HG03103 (cell line): Measurements from ENCODE around the gene CCDC121.

Experiments used
- ATAC-seq: cut with Tn5 transposase; IDR thresholded peaks from one replicate; pipeline ENCODE4 v1.9.1; 2021; ENCODE audit warnings: low read depth; ENCODE audit not compliant: unreplicated experiment

The CCDC121 gene

GRCh38 chr2:27583390-27583915, 45.4 kb downstream of the CCDC121 start:
- ATAC-seq = no peak

- peak; percentile 73 for ATAC-seq
Measured at GRCh38 chr2:27582695-27583389, 46.0 kb downstream of the CCDC121 start, which contains the start of gene ZNF512. TSS of gene ZNF512 (plus strand) at chr2:27583042. CDS start at chr2:27583113, 71 bp downstream.

GRCh38 chr2:27582129-27582694, 46.6 kb downstream of the CCDC121 start:
- no peak for ATAC-seq

GRCh38 chr2:27581417-27582128, 47.2 kb downstream of the CCDC121 start:
- ATAC-seq = no peak
